H1 (cell line): ENCODE measurements around the gene SPOCK2. TPM values are rescaled to one million over a fixed set of nuclear protein-coding genes. Genes with fewer than 3 reads are reported as not detected.

ENCODE experiments used
- CREB1 ChIP-seq: IDR thresholded peaks from 2 replicates; pipeline ENCODE4 v1.6.1; 2012; ENCODE audit warnings: inconsistent platforms
- HDAC2 ChIP-seq, 2 experiments: fragments of 300-600 bp in 1 of 2; sonication (generic) in 1 of 2; IDR thresholded peaks; 2 replicates each; pipeline ENCODE4 v1.6.1; 2011 to 2012; ENCODE audit warnings: low read depth in 2 of 2, low read length in 2 of 2, mild to moderate bottlenecking in 2 of 2, moderate library complexity in 2 of 2, borderline replicate concordance in 1 of 2, inconsistent platforms in 1 of 2
- RAD21 ChIP-seq, 2 experiments: IDR thresholded peaks in 1 of 2; conservative IDR thresholded peaks in 1 of 2; 2 replicates each; pipeline ENCODE4 v1.6.1; 2011; ENCODE audit warnings: low read depth in 2 of 2, low read length in 2 of 2, improper control_type of control experiment in 1 of 2, inconsistent platforms in 1 of 2, mild to moderate bottlenecking in 1 of 2, moderate library complexity in 1 of 2
- ZNF274 ChIP-seq: IDR thresholded peaks from 2 replicates; pipeline ENCODE4 v1.7.0; 2012; ENCODE audit warnings: low read length, borderline replicate concordance; ENCODE audit errors: extremely low read depth
- polyA plus RNA-seq, 7 experiments: library from polyadenylated mRNA; depleted of rRNA in 3 of 7; stranded (reverse) in 5 of 7; unstranded in 2 of 7; fragments of >200 nt in 5 of 7; fragments of 200-250 nt in 2 of 7; gene quantifications; 1 replicate in 5 of 7; 2 replicates in 1 of 7; 4 replicates in 1 of 7; pipeline versions ENCODE4 v1.2.1 to v1.2.3, GENCODE V29; 2011 to 2013; ENCODE audit warnings: missing spikeins in 2 of 7, mixed read lengths in 2 of 7
- total RNA-seq: library from RNA; stranded (reverse); fragmentation: NEBNext Ultra II Directional; extraction: Animal tissue kit (Norgen Biotek cat#: 25700); gene quantifications from 2 replicates; pipeline ENCODE4 v1.2.1, GENCODE V29; 2021

The SPOCK2 gene
- total and polyA plus RNA-seq, 2 of the 8 experiments (the other 6 are each of a cell fraction or from before 2014, with no cell fraction given), result 1.5 to 1.9 TPM

DNA sequence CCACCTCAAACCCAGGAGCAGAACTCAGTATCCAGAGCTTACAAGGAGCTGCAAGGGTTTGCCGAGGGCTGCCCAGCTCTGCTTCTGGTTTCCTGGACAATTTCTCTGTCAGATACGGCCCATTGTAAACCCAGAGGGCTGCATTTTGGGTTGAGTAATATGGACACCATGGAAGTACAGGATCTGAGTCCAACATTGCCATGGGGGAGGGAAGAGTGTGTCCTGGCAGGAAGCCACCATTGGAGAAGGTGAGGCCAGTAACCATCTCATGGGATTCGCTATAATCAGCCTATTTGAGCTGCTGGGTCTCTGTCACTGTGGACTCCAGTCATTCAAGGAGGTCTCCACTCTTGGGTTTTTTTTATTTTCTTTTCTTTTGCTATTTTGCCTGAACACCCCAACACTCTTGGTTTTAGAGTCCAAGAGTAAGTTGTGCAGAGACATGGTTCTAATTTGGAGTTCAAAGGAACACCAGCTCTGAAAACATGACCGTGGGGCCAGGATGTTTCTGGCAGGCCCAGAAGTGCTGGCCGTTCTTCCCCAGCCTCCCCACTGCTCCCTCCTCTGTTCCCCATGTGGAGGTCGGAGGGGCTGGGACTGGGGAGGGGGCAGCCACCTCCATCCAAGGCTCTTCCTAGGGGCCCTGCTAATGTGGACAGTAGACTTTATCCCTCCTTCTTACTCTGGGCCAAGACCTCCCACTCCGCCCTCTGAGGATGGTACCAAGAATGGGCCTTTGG, 77.9 kb downstream of the SPOCK2 start (continued):
- no peak for TF ChIP-seq RAD21 (IDR thresholded peaks at IDR 0.05 in 1 of 2, conservative IDR thresholded peaks at IDR 0.05 in 1 of 2; ENCODE audit: low read depth in 2 of 2, low read length in 2 of 2)
- no peak for TF ChIP-seq CREB1
- no peak for TF ChIP-seq ZNF274
- TF ChIP-seq HDAC2 (IDR thresholded peaks at IDR 0.05; ENCODE audit: borderline replicate concordance in 1 of 2, low read depth in 2 of 2, low read length in 2 of 2), result no peak
